ENCODE measurements around the gene WDR54.

Gene WDR54

GRCh38 chr2:74458132-74458937 is 36.8 kb downstream of the WDR54 start, which contains the start of gene WBP1:
Gene WBP1 (plus strand): TSS chr2:74458438. CDS start chr2:74458603, 165 bp downstream.
- POLR2A ChIA-PET = interaction anchor here (0.6 to 3.8 kb wide), 24 partner anchors 9 to 280 kb away, joined by 3 to 44 read pairs (median 5); partner anchors contain the start of genes AUP1, C2orf81, CCDC142 and HTRA2
- no peaks in the 10 kb centered on the region for H3K9me3 ChIP-seq (ENCODE audit: control insufficient read depth, insufficient read depth, low read depth, low read length)
- TF ChIP-seq ZNF707 (tag by site-specific recombination; IDR thresholded peaks at IDR 0.05) (no peak), ZNF623 (tag by site-specific recombination; IDR thresholded peaks at IDR 0.05) (no peak), SP3 (tag by site-specific recombination; IDR thresholded peaks at IDR 0.05) (peak; percentile 59; the same call in 1 of the 2 replicates), YY2 (tag by site-specific recombination; IDR thresholded peaks at IDR 0.05) (peak; percentile 88), ZNF501 (tag by site-specific recombination; IDR thresholded peaks at IDR 0.05) (0 out of 2 replicates have a peak, but pooled peaks have one; percentile 26), ZFHX2 (tag by site-specific recombination; conservative IDR thresholded peaks at IDR 0.05) (peak; percentile 32; the same call in 1 of the 2 replicates), KLF16 (tag by site-specific recombination; IDR thresholded peaks at IDR 0.05) (0 out of 2 replicates have a peak, but pooled peaks have one; percentile 16), TRIM28 (IDR thresholded peaks at IDR 0.05; ENCODE audit: borderline replicate concordance, low read length) (0 out of 2 replicates have a peak, but pooled peaks have one; percentile 10), ZBTB17 (tag by site-specific recombination; IDR thresholded peaks at IDR 0.05) (peak; percentile 29; the same call in 1 of the 2 replicates), ZNF280D (tag by site-specific recombination; IDR thresholded peaks at IDR 0.05) (no peak), KLF9 (tag by site-specific recombination; IDR thresholded peaks at IDR 0.05; ENCODE audit: low read depth) (peak; percentile 58), ZNF391 (tag by site-specific recombination; IDR thresholded peaks at IDR 0.05; ENCODE audit: borderline replicate concordance, low read depth) (no peak), SP2 (tag by site-specific recombination; IDR thresholded peaks at IDR 0.05) (peak; percentile 94), HOXD13 (CRISPR knock-in tag; IDR thresholded peaks at IDR 0.05; ENCODE audit: borderline replicate concordance) (no peak), ZBTB11 (tag by site-specific recombination; conservative IDR thresholded peaks at IDR 0.05; ENCODE audit: low read depth) (peak; percentile 75), ZNF600 (tag by site-specific recombination; IDR thresholded peaks at IDR 0.05) (peak; percentile 20; the same call in 1 of the 2 replicates), PBX3 (CRISPR knock-in tag; IDR thresholded peaks at IDR 0.05) (0 out of 2 replicates have a peak, but pooled peaks have one; percentile 39), ZNF692 (tag by site-specific recombination; IDR thresholded peaks at IDR 0.05) (0 out of 2 replicates have a peak, but pooled peaks have one; percentile 14), ZNF404 (tag by site-specific recombination; IDR thresholded peaks at IDR 0.05) (no peak), YY1 (tag by site-specific recombination; IDR thresholded peaks at IDR 0.05) (peak; percentile 84; the same call in 1 of the 2 replicates), ZNF10 (tag by site-specific recombination; IDR thresholded peaks at IDR 0.05) (peak; percentile 70), ZNF514 (tag by site-specific recombination; IDR thresholded peaks at IDR 0.05) (no peak), HIC1 (tag by site-specific recombination; IDR thresholded peaks at IDR 0.05) (peak; percentile 92), ZBTB48 (tag by site-specific recombination; IDR thresholded peaks at IDR 0.05) (peak; percentile 73)
- H3K4me1 ChIP-seq (ENCODE audit: control insufficient read depth, insufficient read depth, low read length) = peaks cover 5% of the 10 kb centered on the region
- H3K27ac ChIP-seq (ENCODE audit: extremely low read depth, low read depth, low read length) = peak within 1 kb of the TSS; percentile 96
- CTCF ChIA-PET = interaction anchor here (0.6 to 1.1 kb wide), 2 partner anchors 9 to 1821 kb away, joined by 3 read pairs; no protein-coding TSS in a partner anchor
- peak within 1 kb of the TSS; percentile 82 for H3K4me3 ChIP-seq (ENCODE audit: low read depth, low read length)
- H3K36me3 ChIP-seq (ENCODE audit: control insufficient read depth in 2 of 2, insufficient read depth in 1 of 2, low read length in 2 of 2) = peaks cover 0 to 35% of the 10 kb centered on the region in 2 experiments; a peak in 1 of 3 replicates
